ENCODE results near the gene PPM1K.
A peak's percentile ranks its signal among the peaks of the same experiment; 100 is the strongest.

Gene PPM1K

DNA sequence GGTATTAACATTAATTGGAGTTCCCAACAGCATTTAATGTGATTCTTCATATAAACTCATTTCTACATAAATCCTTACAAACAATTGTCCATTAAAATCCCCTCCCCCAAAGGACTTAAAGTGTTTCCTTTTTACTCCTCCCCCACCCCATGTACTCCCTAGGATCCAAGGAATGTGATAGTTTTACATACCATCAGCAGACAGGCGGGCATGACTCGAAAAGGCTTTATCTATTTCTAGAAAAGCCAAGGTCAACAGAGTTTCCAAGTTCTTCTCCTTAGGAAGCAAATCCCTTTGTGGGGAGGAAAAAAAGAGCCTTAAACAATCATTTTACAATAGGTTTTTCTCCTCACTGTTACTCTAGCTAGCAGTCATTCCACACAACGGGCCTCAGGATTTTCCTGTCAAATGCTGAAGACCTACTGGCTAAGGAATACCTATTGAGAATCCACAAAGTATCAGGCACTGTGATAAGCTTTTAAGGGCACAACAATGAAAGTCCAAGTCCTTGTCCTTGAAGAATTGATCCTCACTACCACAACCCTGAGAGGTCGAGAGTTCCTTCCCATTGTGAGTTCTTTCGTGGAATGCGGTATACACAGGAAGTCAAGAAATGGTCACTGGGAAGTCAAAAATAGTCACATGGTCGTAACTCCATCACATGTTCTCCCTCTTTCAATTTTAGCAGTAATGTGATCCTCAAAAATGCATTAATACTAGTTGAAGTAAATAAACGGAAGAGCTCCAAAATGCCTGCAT is 7.2 kb downstream of the PPM1K start:
- no peak for DNase-seq

GRCh38 chr4:88275949-88276515 is 8.3 kb downstream of the PPM1K start:
- no peak for DNase-seq

GRCh38 chr4:88275516-88275915 is 8.8 kb downstream of the PPM1K start:
- no peak for DNase-seq

DNA sequence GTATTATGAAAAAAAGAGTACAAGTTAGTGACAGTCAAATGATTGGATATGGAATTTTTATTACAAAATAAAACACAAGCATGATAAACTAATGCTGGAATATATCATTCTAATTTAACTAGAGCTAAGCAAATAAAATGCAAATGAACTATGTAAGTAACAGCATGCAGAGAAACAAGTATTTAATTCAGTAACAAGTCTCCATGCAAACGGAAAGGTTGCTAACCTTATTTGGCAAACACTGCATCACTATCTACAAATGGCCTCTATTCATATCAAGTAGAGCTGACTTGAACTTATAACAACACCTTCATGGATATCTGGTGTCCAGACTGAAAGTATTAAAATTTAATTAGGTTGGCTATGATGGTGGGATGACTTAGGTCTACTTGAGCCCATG is 15.4 kb downstream of the PPM1K start:
- DNase-seq = no peak

GRCh38 chr4:88264336-88264735 is 20.0 kb downstream of the PPM1K start:
- no peak for DNase-seq

DNA sequence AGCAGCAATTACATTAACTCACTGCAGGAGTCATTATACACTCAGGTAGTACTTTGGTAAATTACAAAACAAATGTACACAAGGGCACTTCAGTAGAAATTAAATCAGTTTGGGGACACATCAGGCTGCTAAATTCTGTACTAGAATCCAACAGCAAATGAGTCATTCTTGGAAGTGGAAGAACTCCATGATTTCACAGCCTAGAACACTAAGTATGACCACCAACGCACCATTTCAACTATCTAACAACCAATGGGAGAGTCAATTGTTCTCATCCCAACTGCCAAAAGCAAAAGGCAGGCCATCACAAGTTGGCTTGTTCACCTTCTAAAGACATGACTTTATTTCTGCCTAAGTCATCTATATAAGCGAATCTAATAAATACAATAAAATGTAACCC is 26.6 kb downstream of the PPM1K start:
- DNase-seq = no peak

- DNase-seq = no peak
Measured at GRCh38 chr4:88255111-88255510, 29.2 kb downstream of the PPM1K start.

DNA sequence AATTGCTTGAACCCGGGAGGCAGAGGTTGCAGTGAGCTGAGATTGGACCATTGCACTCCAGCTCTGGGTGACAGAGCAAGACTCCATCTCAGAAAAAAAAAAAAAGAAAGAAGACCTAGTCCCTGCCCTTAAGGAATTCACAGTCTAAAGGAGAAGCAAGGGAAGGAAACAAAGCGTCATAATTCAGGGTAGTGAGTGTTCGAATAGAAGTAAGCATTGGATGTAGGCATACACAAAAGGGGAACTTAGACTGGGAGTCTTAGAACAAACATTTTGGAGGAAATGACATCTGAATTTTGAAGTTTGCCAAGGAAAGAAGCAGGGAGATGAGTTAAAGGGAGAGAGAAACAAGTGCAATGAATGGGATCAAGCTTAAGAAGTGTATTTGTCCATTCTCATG is 32.4 kb downstream of the PPM1K start:
- no peak for DNase-seq

GRCh38 chr4:88247148-88247547 is 37.2 kb downstream of the PPM1K start:
- no peak for DNase-seq

GRCh38 chr4:88246600-88246999 is 37.8 kb downstream of the PPM1K start:
- no peak for DNase-seq

GRCh38 chr4:88244816-88245579 is 39.4 kb downstream of the PPM1K start:
- DNase-seq = no peak

DNA sequence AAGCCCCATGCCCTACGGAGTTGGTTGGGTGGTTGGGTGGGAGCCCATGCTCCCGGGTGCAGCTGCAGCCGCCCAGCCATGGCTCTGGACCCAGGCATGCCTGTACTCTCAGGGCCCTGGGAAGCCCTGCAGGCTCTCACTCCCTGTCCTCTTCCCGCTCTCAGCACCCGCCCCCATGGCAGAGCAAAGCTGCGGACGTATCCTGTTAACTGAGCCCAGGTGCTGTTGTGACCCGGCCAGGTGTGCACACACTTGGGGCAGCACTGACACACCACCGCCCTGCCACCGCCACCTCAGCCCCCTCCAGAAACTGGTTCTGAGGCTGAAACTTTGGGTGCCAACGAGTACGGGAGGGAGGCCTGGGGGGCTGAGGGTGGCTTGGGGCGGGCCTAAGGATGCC is 40.3 kb downstream of the PPM1K start:
- no peak for DNase-seq

DNA sequence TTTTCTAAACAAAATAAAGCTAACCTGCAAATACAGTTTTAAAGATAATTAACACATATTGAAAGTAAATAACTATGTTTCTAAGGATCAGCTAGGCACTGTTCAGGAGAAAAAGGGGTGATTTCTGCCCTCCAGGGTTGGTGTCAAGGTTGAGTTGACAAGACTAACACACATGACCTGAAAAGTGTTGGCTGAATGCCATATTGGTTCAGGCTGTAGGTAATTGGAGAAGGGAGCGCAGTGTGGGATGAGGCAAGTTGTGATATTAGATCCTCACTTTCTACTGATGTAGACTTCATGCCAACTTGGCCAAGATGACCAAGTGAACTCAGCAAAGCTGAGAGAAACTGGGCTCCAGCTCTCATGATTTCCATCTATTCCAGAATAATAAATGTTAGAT is 42.2 kb downstream of the PPM1K start:
- peak; percentile 2 for DNase-seq

- no peak for DNase-seq
Measured at GRCh38 chr4:88240297-88240714, 44.1 kb downstream of the PPM1K start.

DNA sequence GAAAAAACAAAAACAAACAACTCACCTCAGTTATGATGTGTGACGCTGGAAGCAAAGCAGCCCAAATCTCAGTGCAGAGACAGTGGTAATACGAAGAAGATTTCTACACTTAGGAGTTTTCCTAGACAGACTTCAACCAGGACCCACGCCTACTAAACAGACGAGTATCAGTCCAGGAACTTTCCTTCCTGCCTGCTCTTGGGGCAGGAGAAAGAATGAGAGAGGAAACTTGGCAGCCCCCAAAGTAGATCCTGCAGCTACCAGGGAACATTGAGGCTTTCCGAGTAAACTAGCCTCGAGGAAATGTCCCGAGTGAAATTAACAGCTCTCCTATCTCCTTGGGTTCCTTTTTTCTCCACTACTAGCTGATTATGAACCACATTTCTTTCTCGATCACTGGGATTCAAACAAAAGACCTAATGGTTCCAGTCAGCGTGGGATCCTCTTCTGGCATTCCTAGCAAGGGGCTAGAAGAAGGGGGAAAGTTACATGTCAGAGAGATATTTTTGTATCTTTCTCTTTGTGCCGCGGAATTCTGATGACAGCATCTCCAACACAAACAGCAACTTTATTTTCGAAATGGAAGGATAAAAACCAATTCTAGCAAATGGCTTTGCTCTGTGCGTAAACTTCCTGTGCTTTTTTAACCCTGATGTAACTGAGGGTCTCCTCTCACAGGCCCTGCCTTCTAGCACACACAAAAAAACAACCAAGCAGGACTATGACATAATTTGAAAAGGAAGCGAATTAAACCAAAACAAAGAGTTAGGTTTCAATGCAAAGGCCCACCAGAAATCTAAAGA is 53.2 kb downstream of the PPM1K start:
- no peak for DNase-seq

DNA sequence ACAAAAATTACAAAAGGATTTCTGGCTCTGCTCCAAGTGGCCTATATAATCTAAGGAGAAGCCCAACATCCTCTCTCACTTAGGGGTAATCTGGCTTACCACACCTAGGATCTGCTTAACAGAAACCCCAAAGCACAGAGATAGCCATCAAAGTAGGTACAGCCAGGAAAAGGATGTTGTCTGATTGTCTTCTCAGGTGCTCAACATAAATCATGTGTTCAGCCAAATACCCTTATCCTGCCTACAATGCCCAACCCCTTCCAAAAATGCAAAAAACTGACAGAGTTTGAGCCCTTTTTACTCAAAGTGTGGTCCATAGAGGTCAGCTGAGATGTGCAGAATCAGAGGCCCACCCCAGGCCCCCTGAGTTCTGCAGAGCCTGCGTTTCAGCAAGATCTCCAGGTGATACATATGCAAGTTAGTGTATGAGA is 53.9 kb downstream of the PPM1K start:
- DNase-seq = no peak

GRCh38 chr4:88227734-88228133 is 56.6 kb downstream of the PPM1K start:
- DNase-seq = no peak

GRCh38 chr4:88226143-88226542 is 58.2 kb downstream of the PPM1K start:
- no peak for DNase-seq

DNA sequence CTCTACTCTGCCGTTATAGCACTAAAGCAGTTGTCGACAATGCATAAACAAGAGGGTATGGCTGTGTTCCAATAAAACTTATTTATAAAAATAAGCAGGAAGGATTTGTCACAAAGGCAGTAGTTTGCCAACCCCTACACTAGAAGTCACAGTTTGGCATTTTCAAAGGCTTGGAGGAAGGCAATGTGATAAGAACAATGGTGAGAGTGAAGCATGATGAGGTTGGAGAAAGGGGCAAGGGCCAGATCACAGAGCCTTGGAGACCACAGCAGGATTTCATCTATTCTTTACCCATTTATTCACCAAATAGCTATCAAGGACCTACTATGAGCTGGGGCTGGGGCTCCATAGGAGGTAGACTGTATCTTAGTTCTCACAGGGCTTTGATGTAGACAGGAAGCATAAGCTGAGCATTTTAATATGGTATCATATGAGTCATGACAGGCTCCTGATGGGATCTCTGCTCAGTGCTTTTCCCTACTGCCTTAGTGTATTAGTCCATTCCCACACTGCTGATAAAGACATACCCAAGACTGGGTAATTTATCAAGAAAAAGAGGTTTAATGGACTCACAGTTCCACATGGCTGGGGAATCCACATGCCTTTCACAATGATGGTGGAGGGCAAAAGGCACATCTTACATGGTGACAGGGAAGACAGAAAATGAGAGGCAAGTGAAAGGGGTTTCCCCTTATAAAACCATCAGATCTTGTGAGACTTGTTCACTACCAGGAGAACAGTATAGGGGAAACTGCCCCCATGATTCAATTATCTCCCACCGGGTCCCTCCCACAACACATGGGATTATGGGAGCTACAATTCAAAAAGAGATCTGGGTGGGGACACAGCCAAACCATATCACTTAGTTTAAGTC is 58.9 kb downstream of the PPM1K start:
- no peak for DNase-seq

- DNase-seq = no peak
Measured at GRCh38 chr4:88223516-88223915, 60.8 kb downstream of the PPM1K start.

- DNase-seq = peak; percentile 6
Measured at GRCh38 chr4:88219099-88219498, 65.3 kb downstream of the PPM1K start.

GRCh38 chr4:88217169-88217568 is 67.2 kb downstream of the PPM1K start:
- DNase-seq = no peak

Data from NCI-H1105 (cell line).